ENCODE results near the gene PATL1. TPM values are rescaled to one million over a fixed set of nuclear protein-coding genes. Genes with fewer than 3 reads are reported as not detected.
"Not testable (repeated sequence)": the region's sequence is repeated elsewhere in the genome, so short reads cannot be mapped to it uniquely, and the experiment has no call there.

The PATL1 gene
- total RNA-seq, 1 experiment from 2014 or later = 55.0 TPM

- POLR2A ChIA-PET (ENCODE audit: unreplicated experiment) = no interaction called here
- H2AFZ ChIP-seq = peak overlapping the region; percentile 11; the same call in 1 of the 2 replicates
Observed at GRCh38 chr11:59706518-59707285, 37.9 kb upstream of the PATL1 start.

GRCh38 chr11:59705294-59705693 is 36.5 kb upstream of the PATL1 start:
- POLR2A ChIA-PET (ENCODE audit: unreplicated experiment) = no interaction called here
- intact Hi-C loops (cut with micrococcal nuclease; ENCODE audit: unreplicated experiment) = no loop called here
- Histone ChIP-seq H3K4me1 (replicated peaks; ENCODE audit: insufficient read depth) (peaks cover 22% of the 10 kb centered on the region), H2AFZ (no peak overlapping the region), H3K9me3 (ENCODE audit: insufficient read depth, low read depth) (no peaks in the 10 kb centered on the region), H3K27me3 (ENCODE audit: insufficient read depth, low read depth) (no peaks in the 10 kb centered on the region), H3K9me2 (ENCODE audit: insufficient read depth) (no peaks in the 10 kb centered on the region), H3K36me3 (ENCODE audit: low read depth) (no peaks in the 10 kb centered on the region), H4K20me1 (ENCODE audit: insufficient read depth) (no peaks in the 10 kb centered on the region), H3F3A (ENCODE audit: insufficient read depth, low read depth) (peaks cover 28% of the 10 kb centered on the region; the same call in 1 of the 2 replicates), H3K27ac (no peak overlapping the region), H3K4me3 (no peak overlapping the region), H3K79me2 (ENCODE audit: low read depth) (no peaks in the 10 kb centered on the region), H3K4me2 (no peak overlapping the region)
- DNase-seq = no peak
- CTCF ChIA-PET = no interaction called here
- BruUV-seq (replicated peaks) = no TSS peak
- no peak for TF ChIP-seq EZH2 (IDR thresholded peaks at IDR 0.05; ENCODE audit: low read depth)
- no peak for TF ChIP-seq CTCF (conservative IDR thresholded peaks at IDR 0.05)

More at GRCh38 chr11:59706518-59707285, 37.9 kb upstream of the PATL1 start:
- CTCF ChIA-PET = interaction anchor here (0.5 kb wide), 1 partner anchor 440 kb away, joined by 4 read pairs; no protein-coding TSS in a partner anchor
- peak; percentile 78 to 98 for DNase-seq
- Histone ChIP-seq H3K4me1 (replicated peaks; ENCODE audit: insufficient read depth) (peaks cover 22% of the 10 kb centered on the region), H3F3A (ENCODE audit: insufficient read depth, low read depth) (peaks cover 28% of the 10 kb centered on the region; the same call in 1 of the 2 replicates), H3K9me2 (ENCODE audit: insufficient read depth) (no peaks in the 10 kb centered on the region), H3K36me3 (ENCODE audit: low read depth) (no peaks in the 10 kb centered on the region), H3K4me2 (peak overlapping the region; percentile 58), H3K27ac (peak overlapping the region; percentile 63), H3K79me2 (ENCODE audit: low read depth) (no peaks in the 10 kb centered on the region), H3K9me3 (ENCODE audit: insufficient read depth, low read depth) (no peaks in the 10 kb centered on the region), H4K20me1 (ENCODE audit: insufficient read depth) (no peaks in the 10 kb centered on the region), H3K27me3 (ENCODE audit: insufficient read depth, low read depth) (no peaks in the 10 kb centered on the region), H3K4me3 (peak overlapping the region; percentile 17; the same call in 1 of the 2 replicates)
- intact Hi-C loops (cut with micrococcal nuclease; ENCODE audit: unreplicated experiment) = loop anchor here (1.0 kb wide), 1 partner anchor 36 kb away; no protein-coding TSS in a partner anchor
- no peak for TF ChIP-seq EZH2 (IDR thresholded peaks at IDR 0.05; ENCODE audit: low read depth)
- TF ChIP-seq CTCF (conservative IDR thresholded peaks at IDR 0.05) = no peak
- no TSS peak for BruUV-seq (replicated peaks)

GRCh38 chr11:59703515-59703914 is 34.7 kb upstream of the PATL1 start:
- H3K36me3 ChIP-seq (ENCODE audit: low read depth); POLR2A ChIA-PET (ENCODE audit: unreplicated experiment); DNase-seq; H3K9me2 ChIP-seq (ENCODE audit: insufficient read depth); H3K4me3 ChIP-seq; H3K27ac ChIP-seq; H3K9me3 ChIP-seq (ENCODE audit: insufficient read depth, low read depth); CTCF ChIA-PET; H3K79me2 ChIP-seq (ENCODE audit: low read depth); H3K4me2 ChIP-seq; BruUV-seq (replicated peaks); H3K27me3 ChIP-seq (ENCODE audit: insufficient read depth, low read depth); H2AFZ ChIP-seq; intact Hi-C loops (cut with micrococcal nuclease; ENCODE audit: unreplicated experiment); H4K20me1 ChIP-seq (ENCODE audit: insufficient read depth): not testable (repeated sequence)
- peaks cover 28% of the 10 kb centered on the region; the same call in 1 of the 2 replicates for H3F3A ChIP-seq (ENCODE audit: insufficient read depth, low read depth)
- H3K4me1 ChIP-seq (replicated peaks; ENCODE audit: insufficient read depth) = peaks cover 22% of the 10 kb centered on the region

GRCh38 chr11:59700157-59700556 is 31.3 kb upstream of the PATL1 start:
- intact Hi-C loops (cut with micrococcal nuclease; ENCODE audit: unreplicated experiment); BruUV-seq (replicated peaks); H3K4me1 ChIP-seq (replicated peaks; ENCODE audit: insufficient read depth); H3F3A ChIP-seq (ENCODE audit: insufficient read depth, low read depth); H3K36me3 ChIP-seq (ENCODE audit: low read depth); POLR2A ChIA-PET (ENCODE audit: unreplicated experiment); H3K27ac ChIP-seq; H3K4me3 ChIP-seq; H3K9me2 ChIP-seq (ENCODE audit: insufficient read depth); H3K79me2 ChIP-seq (ENCODE audit: low read depth); H3K4me2 ChIP-seq; DNase-seq; CTCF ChIA-PET; H4K20me1 ChIP-seq (ENCODE audit: insufficient read depth); H3K27me3 ChIP-seq (ENCODE audit: insufficient read depth, low read depth); H2AFZ ChIP-seq; H3K9me3 ChIP-seq (ENCODE audit: insufficient read depth, low read depth): not testable (repeated sequence)

Data from PC-9 (cell line).